ENCODE results near the gene ZNF287. TPM values are rescaled to one million over a fixed set of nuclear protein-coding genes. Genes with fewer than 3 reads are reported as not detected.
"Not testable (repeated sequence)": the region's sequence is repeated elsewhere in the genome, so short reads cannot be mapped to it uniquely, and the experiment has no call there.

The ZNF287 gene
- 5.1 and 7.5 TPM in 2 replicates for total RNA-seq

DNA sequence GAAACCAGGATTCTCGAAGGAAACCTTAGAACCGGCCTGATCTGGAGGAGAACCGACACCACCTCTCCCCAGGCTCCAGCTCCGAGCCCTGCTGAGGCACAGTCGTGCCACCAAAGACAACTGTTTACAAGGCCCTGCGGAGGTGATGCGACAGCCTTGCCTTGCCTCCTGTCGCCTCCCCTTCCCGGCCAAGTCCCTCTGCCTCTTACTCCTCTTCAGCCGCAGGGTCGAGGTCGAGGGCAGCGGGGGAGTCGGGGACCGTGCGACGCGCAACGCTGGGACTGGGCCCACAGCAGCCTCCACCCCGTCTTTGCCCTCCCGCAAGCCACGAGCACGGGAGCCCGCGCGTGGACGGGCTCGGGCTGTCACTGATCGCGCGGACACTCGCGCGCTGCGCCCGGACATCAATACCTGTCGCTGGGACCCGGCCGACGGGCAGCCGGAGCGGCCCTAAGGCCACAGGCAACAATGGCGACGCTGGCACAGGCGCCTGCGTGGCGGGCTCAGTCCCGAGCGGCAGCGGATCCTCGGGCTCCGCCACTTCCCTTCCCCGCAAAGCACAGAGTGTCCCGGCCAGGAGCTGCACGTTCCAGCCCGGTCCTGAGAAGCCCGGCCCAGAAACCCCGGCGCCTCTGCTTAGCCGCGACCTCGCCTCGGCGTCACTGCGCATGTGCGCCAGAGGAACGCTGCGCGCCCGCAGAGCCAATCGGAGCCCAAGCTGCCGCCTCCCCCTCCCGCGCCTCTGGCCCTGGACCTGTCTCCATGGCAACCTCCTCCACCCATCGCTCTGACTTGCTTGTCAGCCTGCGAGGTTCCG is at the start of gene ZNF287:
ZNF287 (minus strand) TSS at position 664 of the 817 bp plus-strand sequence. CDS start 1,473 bp downstream, outside the sequence.
- intact Hi-C loops (cut with micrococcal nuclease) = loop anchor here (1.0 kb wide), 2 partner anchors 16 to 33 kb away; no protein-coding TSS in a partner anchor

DNA sequence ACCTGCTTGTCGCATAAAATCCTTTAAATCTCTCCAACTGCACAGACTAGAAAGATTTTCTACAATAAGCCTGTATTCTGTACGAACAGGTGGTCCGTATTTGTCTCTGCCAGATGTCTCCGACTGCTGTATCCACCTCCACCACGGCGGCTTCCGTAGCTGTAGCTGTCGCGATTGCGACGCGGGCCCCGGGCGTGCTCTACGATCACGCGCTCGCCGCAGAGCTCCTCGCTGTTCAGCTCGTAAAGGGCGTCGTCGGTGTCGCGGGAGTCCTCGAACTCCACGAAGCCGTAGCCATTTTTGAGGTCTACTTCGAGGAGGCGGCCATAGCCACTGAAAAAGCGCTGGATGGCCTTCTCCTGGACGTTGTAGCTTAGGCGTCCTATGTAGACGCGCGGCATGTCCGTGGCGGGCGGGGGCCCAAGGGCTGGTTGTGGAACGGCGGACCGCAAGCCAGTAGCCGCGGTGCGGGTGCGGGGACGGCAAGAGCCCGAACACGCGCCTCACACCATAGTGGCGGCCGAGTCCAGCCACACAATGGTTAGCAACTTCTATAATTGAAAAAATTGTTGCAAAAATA is 48.6 kb upstream of the ZNF287 start:
- intact Hi-C loops (cut with micrococcal nuclease) = no loop called here

DNA sequence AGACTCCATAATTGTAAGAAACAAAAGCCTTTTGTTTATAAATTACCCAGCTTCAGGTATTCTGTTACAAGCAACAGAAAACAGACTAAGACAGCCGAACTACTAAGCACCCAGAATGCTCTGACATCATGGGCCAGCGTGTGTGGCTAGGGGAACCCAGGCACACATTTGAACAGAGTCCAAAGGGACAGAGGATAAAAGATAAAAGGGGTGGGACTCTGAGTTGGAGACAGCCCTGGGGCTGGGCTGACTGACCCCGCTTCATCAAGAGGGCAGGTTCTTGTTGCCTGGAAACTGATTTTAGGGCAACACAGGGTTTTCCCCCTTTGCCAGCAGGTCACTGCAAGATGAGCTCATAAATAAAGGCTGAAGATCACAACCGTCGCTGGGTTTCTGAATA is 30.5 kb upstream of the ZNF287 start:
- intact Hi-C loops (cut with micrococcal nuclease) = no loop called here

DNA sequence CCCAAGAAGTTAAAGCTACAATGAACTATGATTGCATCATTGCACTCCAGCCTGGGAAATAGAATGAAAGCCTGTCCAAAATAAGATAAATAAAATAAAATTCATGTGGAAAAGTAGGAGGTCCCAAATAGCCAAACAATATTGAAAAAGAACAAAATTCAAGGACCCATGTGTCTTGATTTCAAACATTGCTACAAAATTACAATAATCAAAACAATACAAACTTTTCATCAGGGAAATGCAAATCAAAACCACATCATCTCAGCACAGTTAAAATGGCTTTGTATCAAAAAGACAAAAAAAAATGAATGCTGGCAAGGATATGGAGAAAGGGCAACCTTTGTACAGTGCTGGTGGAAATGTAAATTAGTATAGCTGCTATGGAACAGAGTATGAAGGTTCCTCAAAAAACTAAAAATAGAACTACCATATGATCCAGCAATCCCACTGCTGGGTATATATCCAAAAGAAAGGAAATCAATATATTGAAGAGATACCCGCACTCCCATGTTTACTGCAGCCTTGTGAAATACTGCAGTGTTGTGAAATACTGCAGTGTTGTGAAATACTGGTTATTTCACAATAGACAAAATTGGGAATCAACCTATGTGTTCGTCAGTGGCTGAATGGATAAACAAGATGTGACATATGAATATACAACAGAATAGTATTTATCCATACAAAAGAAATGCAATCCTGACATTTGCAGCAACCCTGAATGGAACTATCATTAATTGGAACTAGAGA is 24.5 kb upstream of the ZNF287 start:
- intact Hi-C loops (cut with micrococcal nuclease) = no loop called here

DNA sequence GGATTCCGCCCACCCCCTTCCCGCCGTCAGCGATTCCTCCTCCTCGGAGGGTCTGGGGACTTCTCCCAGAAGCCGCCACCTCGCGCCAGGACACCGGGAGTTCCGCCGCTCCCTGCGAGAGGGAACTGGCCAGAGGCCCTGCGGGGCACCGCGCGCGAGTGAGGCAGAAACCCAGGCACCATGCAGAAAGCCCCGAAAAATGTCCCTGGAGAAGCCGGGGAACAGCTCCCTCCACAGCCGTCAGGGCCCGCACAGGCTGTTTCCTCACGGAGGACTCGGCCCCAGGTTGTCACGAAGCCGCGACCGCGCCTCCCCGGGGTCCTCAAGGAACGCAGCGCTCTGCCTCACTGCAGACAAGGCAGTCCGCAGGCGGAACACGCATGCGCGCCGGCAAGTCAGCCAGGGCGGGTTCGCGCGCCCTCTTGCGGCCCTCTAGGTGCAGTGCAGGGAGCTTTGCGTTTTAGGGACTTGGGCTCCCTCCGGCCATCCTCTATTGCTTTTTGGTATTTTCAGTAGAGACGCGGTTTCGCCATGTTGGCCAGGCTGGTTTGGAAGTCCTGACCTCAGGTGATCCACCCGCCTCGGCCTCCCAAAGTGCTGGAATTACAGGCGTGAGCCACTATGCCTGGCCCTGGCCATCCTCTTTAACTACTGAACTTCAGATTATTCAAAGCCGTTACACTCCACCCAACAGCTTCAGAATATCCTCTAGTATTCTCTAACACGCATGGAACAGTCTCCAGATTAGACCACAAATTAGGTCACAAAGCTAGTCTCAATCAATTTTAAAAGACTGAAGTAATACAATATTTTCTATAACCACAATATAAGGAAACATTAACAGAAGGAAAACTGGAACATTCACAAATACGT is 20.3 kb upstream of the ZNF287 start:
- intact Hi-C loops (cut with micrococcal nuclease) = loop anchor here (1.0 kb wide), 2 partner anchors 52 to 136 kb away; no protein-coding TSS in a partner anchor

DNA sequence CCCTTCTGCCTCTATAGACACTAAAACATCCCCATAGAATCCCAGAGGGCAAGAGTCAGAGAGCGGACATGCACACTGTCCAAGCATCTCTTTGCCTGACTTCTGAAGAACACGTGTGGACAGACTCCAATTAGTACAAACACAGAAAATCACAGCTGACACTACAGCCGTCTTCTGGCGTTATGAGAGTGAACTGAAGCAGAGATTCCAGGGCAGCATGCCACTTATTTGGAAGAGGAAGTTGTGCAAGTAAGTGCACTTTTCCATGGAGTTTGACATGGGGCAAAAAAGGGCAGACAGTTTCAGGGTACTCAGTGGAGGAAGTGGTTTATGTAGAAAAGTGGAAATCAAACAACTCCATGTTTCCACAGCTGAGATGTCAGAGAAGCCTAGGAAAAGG is 16.8 kb upstream of the ZNF287 start:
- intact Hi-C loops (cut with micrococcal nuclease) = loop anchor here (2.0 kb wide), 1 partner anchor 223 kb away; no protein-coding TSS in a partner anchor

DNA sequence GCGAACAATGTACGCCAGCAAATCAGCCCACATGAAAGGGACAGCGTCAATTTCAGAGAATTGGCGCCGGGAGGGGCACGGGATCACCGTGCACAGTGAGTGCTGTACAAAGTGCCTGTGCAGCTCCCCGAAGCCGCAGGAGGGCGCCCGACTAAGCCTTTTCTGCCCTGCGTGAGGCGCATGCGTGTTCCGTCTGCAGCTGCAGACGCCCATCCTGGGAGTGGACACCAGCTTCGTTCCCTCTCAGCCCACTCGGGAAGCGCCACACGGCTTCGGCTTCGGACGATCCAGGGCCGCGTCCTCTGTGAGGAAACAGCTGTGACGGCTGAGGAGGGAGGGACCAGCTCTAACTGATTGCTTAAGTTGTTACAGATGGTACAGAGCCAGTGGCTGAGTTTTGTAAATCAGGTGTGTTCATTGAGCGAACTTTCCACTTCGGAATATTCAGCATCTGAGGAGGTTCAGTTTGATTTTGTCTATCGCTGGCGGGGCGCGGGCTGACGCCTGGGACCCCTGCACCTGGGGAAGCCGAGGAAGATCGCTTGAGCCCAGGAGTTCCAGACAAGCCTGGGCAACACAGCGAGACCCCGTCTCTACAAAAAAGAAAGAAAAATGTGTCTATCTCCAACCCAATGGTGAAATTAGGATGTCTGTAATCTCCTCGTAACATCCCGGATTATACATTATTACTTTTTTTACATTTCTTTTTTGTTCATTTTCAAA is 15.4 kb upstream of the ZNF287 start:
- intact Hi-C loops (cut with micrococcal nuclease) = loop anchor here (1.0 to 5.0 kb wide), 5 partner anchors 15 to 222 kb away; partner anchors contain the start of genes ZNF287 and ZNF624

DNA sequence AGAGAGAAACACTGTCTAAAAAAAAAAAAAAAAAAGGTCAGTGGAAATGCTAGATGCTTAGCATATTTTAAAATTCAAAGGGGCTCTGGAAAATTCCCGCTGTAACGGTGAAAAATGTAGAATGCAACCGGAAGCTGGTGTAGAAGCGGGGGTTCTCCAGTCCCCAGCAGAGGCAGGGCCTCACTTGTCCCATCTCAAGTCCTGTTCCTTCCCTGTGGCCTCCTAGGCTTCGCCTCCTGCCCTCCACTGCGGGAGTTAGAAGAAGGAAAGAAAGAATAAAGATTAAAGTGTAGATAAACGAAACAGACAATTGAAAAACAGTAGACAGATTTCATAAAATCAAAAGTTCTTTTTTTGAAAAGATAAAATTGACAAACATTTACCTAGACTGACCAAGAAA is 14.8 kb upstream of the ZNF287 start:
- intact Hi-C loops (cut with micrococcal nuclease) = loop anchor here (1.0 to 5.0 kb wide), 5 partner anchors 14 to 221 kb away; partner anchors contain the start of genes ZNF287 and ZNF624

DNA sequence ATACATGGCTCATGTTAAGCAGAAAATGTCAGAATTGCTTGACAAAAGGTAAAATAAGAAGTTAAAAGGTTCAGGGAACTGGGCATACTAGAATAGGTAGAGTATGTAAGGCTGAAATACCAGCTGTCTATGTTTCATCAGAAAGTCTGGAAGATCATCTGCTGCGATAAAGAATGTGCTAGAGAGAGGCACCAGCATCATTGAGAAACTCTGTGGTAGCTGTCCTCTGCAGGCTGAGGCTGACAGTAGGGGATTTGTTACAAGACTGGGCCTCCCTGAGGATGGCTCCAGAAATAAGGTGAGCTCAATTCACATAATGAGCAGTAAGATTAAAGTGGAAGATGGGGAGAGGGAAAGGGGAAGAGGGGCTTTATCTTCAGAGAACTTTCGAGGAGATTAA is 4.5 kb upstream of the ZNF287 start:
- intact Hi-C loops (cut with micrococcal nuclease) = no loop called here

DNA sequence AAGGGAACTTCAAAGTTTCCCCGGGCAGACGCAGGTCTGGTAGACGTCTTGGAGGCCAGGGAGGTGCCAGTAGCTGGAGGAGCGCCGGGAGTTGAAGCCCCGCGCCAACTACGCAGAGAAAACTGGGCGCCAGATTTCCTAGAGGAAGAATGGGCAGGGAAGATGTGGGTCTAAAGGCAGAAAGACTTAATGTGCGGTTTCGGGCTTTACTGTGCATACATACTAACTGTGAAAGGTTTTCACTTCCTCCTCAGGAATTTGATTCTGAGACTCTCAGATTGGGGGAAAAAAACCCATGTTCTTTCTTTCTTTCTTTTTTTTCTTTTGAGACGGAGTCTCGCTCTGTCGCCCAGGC is 331 bp upstream of the ZNF287 start:
- intact Hi-C loops (cut with micrococcal nuclease) = loop anchor here (1.0 kb wide), 2 partner anchors 15 to 34 kb away; no protein-coding TSS in a partner anchor

DNA sequence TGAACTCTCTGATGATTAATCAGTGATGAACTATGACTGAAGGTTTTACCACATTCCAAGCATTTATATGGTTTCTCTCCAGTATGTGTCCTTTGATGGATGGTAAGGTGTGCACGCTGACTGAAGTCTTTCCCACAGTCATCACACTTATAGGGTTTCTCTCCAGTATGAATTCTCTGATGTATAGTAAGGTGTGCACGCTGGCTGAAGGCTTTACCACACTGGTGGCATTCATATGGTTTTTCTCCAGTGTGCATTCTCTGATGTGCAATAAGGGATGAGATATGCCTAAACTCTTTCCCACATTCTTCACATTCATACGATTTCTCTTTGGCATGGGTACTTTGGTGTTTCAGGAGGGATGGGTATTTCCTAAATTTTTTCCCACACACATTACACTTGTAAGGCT is 16.4 kb downstream of the ZNF287 start:
- intact Hi-C loops (cut with micrococcal nuclease) = no loop called here

DNA sequence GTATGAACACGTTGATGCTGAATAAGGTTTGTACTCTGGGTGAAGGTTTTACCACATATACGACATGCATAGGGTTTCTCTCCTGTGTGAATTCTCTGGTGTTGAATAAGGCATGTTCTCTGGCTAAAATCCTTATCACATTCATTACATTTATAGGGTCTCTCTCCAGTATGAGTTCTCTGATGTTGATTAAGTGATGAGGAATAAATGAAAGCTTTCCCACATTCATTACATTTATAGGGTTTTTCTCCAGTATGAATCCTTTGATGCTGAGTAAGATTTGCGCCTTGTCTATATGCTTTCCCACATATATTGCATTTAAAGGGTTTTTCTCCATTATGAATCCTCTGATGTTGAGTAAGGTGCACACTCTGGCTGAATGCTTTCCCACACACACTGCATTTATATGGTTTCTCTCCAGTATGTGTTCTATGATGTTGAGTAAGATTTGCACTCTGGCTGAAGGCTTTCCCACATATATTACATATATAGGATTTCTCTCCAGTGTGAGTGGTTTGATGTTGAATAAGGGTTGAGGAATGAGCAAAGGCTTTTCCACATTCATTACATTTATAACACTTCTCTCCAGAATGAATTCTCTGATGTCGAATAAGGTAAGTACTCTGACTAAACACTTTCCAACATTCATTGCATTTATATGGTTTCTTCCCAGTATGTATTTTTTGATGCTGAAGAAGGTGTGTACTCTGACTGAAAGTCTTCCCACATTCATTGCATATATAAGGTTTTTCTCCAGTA is 16.9 kb downstream of the ZNF287 start:
- intact Hi-C loops (cut with micrococcal nuclease) = no loop called here

DNA sequence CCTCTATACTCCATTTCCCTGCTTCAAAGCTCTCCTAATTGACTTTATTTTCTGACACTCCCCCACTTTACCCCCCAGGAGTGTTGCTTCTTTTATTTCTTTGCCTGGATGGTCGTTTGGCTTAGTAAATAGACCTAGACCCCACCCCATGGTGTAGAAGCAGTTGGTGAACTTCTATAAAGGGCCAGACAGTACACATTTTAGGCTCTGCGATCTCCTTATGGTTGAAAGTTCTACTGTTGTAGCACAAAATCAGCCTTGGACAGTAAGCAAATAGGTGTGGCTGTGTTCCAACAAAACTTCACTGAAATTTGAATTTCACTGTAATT is 31.9 kb downstream of the ZNF287 start:
- intact Hi-C loops (cut with micrococcal nuclease) = loop anchor here (1.0 to 5.0 kb wide), 4 partner anchors 52 to 960 kb away; partner anchors contain the start of genes NCOR1, PIGL, RASD1 and ZNF624

DNA sequence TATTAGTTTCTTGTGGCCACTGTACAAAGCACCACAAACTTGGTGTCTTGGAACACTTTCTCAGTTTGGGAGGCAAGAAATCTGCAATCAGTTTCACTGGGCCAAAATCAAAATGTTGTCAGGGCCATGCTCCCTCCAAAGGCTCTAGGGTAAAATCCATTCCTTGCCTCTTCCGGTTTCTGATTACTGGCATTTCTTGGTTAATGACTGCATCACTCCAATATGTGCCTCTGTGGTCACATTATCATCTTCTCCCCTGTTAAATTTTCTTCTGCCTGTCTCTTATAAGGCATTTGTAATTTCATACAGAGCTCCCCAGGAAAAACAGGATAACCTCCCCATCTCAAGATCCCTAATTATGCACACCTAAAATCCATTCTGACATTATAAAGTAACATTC is 34.8 kb downstream of the ZNF287 start:
- intact Hi-C loops (cut with micrococcal nuclease) = no loop called here

DNA sequence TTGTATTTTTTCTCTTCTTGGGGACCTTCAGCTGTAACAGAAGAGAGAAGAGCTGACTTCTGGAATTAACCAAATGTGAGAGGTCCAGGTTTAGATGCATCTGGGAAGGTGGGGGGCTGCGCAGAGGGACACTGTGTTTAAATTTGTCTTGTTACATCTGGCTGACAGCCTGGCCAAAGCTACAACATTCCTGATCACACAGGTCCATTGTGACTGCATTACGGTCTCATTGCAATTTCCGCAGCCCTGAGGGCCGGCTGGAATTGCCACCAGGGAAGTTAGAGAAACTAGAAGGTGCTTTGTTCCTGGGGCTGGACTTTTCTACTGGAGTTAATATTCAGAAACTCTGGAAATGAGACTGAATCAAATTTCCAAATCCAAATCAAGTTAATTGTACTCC is 39.1 kb downstream of the ZNF287 start:
- intact Hi-C loops (cut with micrococcal nuclease) = no loop called here

DNA sequence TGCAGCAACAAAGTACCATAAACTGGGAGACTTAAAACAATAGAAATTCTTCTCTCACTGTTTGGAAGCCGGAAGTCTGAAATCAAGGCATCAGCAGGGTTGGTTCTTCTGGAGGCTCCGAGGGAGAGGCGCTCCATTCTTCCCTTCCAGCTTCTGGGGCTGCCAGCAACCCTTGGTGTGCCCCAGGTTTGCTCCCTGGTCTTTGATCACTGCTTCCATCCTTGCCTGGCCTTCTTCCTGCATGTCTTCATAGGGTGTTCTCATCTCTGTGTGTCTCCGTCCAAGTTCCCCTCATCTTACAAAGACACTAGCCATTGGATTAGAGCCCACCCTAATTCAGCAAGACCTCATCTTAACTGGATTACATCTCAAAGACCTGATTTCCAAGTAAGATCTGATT is 41.7 kb downstream of the ZNF287 start:
- intact Hi-C loops (cut with micrococcal nuclease) = no loop called here

DNA sequence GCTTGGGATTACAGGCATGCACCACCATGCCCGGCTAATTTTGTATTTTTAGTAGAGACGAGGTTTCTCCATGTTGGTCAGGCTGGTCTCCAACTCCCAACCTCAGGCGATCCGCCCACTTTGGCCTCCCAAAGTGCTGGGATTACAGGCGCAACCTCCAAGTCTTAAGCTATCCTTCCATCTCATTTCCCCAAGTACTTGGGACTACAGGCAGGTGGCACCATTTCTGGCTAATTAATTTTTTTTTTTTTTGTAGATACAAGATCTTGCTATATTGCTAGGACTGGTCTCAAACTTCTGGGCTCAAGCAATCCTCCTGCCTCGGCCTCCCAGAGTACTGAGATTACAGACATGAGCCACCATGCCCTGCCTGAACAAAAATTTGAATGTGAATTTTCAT is 43.4 kb downstream of the ZNF287 start:
- intact Hi-C loops (cut with micrococcal nuclease) = not testable (repeated sequence)

DNA sequence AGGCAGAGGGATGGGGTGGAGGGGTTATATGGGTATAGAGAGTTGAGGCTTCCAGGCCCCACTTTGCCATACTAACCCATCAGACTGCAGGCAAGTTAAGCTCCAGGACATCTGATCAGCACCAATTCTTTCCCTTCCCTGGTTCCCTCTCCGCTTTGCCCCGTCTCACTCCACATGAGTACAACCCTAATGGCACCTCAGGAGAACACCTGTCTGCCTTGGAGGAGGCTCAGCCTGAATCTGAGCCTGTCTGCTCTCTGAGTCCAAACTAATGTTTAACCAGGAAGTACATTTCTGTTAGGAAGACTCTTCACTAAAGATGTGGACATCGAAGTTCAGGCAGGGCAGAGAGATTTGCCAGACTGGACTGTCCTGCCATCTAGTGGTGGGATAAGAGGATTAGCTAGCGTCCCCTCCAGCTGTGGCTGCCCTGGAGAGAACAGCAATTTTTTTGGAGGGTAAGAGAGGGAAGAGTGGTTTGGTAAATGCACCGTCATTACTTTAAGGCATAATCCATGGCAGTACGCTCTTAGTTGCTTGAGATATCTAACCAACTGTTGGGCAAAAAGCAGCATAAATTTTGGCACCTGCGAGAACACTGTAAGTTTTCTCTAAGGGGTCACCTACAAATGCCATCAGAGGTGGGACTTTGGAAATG is 47.8 kb downstream of the ZNF287 start:
- intact Hi-C loops (cut with micrococcal nuclease) = loop anchor here (1.0 to 2.0 kb wide), 3 partner anchors 68 to 158 kb away; no protein-coding TSS in a partner anchor

DNA sequence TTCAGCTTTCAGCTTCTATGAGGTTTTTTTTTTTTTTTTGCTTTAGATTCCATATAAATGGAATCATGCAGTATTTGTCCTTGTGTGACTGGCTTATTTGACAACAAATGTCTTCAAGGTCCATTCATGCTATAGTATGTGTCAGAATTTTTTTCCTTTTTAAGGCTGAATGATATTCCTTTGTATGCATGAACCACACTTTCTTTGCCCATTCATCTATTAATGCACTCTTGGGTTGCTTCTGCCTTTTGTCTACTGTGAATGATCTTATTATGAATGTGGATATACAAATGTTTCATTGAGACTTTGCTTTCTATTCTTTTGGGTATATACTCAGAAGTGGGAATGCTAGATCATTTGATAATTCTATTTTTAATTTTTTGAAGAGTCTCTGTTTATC is 50.0 kb downstream of the ZNF287 start:
- intact Hi-C loops (cut with micrococcal nuclease) = no loop called here

Measured in T-helper 2 cell treated with Interferon-gamma antibody and Interleukin-4, amounts not matched to agents 100 ng/mL and 5 ng/mL, for 36 hours (primary cell).